A549 (cell line): Measurements from ENCODE around the gene CNTNAP2. TPM values are rescaled to one million over a fixed set of nuclear protein-coding genes. Genes with fewer than 3 reads are reported as not detected.

Experiments
- ATAC-seq, 2 experiments: fragments of 200-7000 bp in 1 of 2; fragments of >200 bp in 1 of 2; cut with Nextera tagmentation in 1 of 2; cut with Tn5 transposase in 1 of 2; 3 replicates each; pipeline versions ENCODE4 v1.8.0 to v1.9.1; 2018 to 2020; ENCODE audit warnings: mild to moderate bottlenecking in 1 of 2, moderate library complexity in 1 of 2
- CTCF ChIA-PET: fragments of 300-600 bp; sonication (Branson Sonifier 250); formaldehyde crosslinking; extraction: SDS; loops from one replicate; lab custom pipeline; 2021; ENCODE audit warnings: antibody characterized with exemption, inconsistent platforms; lab: Yijun Ruan, JAX
- POLR2A ChIA-PET: fragments of 350-600 bp; formaldehyde crosslinking; extraction: SDS; loops from one replicate; lab custom pipeline; 2021; ENCODE audit warnings: antibody characterized with exemption, inconsistent platforms; lab: Yijun Ruan, JAX
- DNase-seq, 2 experiments: peaks; one replicate each; pipeline versions ENCODE4 v3.0.0 to v3.0.0-alpha.2; 2011 to 2016; ENCODE audit warnings: low read depth in 1 of 2, low spot score in 1 of 2
- FAIRE-seq: peaks from 2 replicates; lab custom pipeline; 2011; peaks lifted over from hg19 to GRCh38; lab: Jason Lieb, UNC
- H3K27ac ChIP-seq, 2 experiments: fragments of >200 bp; sonication (Bioruptor Twin); formaldehyde crosslinking; 3 replicates each; pipeline ENCODE4 v1.5.1; 2016 to 2017
- H3K4me1 ChIP-seq: fragments of >200 bp; sonication (Bioruptor Twin); formaldehyde crosslinking; 3 replicates; pipeline ENCODE4 v1.6.1; 2016
- H3K4me2 ChIP-seq: fragments of >200 bp; sonication (Bioruptor Twin); formaldehyde crosslinking; 3 replicates; pipeline ENCODE4 v1.6.1; 2016
- H3K4me3 ChIP-seq: fragments of >200 bp; sonication (Bioruptor Twin); formaldehyde crosslinking; 3 replicates; pipeline ENCODE4 v1.5.1; 2016
- H3K9me3 ChIP-seq: fragments of >200 bp; sonication (Bioruptor Twin); formaldehyde crosslinking; 3 replicates; pipeline ENCODE4 v1.6.1; 2016
- BCL3 ChIP-seq: fragments of >200 bp; sonication (Bioruptor Twin); formaldehyde crosslinking; IDR thresholded peaks from 3 replicates; pipeline ENCODE4 v1.6.1; 2016
- CHD4 ChIP-seq: fragments of 200-600 bp; sonication (generic); IDR thresholded peaks from 2 replicates; pipeline ENCODE4 v1.6.1; 2016; ENCODE audit warnings: antibody characterized with exemption, mild to moderate bottlenecking, borderline replicate concordance
- E2F6 ChIP-seq: IDR thresholded peaks from 2 replicates; pipeline ENCODE4 v1.6.1; 2012; ENCODE audit warnings: low read depth, borderline replicate concordance
- EHMT2 ChIP-seq: fragments of 200-600 bp; sonication (generic); IDR thresholded peaks from 2 replicates; pipeline ENCODE4 v1.6.1; 2016; ENCODE audit warnings: antibody characterized with exemption, low read depth, mild to moderate bottlenecking, moderate library complexity
- EP300 ChIP-seq, 2 experiments: fragments of >200 bp; sonication (Bioruptor Twin); formaldehyde crosslinking; IDR thresholded peaks; 2 replicates in 1 of 2; 3 replicates in 1 of 2; pipeline ENCODE4 v1.6.1; 2016 to 2017
- FOSB ChIP-seq: fragments of 250-450 bp; sonication (Bioruptor Pico); IDR thresholded peaks from 2 replicates; pipeline ENCODE4 v1.5.0; 2020; ENCODE audit warnings: mild to moderate bottlenecking, moderate library complexity
- FOSL2 ChIP-seq, 2 experiments: fragments of 450-650 bp in 1 of 2; fragments of >200 bp in 1 of 2; sonication (Bioruptor Twin) in 1 of 2; formaldehyde crosslinking; IDR thresholded peaks; 2 replicates each; pipeline versions ENCODE4 v1.5.0 to v1.6.1; 2016 to 2020; ENCODE audit warnings: mild to moderate bottlenecking in 1 of 2, moderate library complexity in 1 of 2
- HEYL ChIP-seq: fragments of 250-450 bp; sonication (Bioruptor Pico); IDR thresholded peaks from 2 replicates; pipeline ENCODE4 v1.8.0; 2021; ENCODE audit warnings: mild to moderate bottlenecking, moderate library complexity
- HOXB5 ChIP-seq: fragments of 250-450 bp; sonication (Bioruptor Pico); IDR thresholded peaks from 2 replicates; pipeline ENCODE4 v1.5.0; 2020; ENCODE audit warnings: mild to moderate bottlenecking, moderate library complexity
- KDM5A ChIP-seq: fragments of 200-600 bp; sonication (generic); IDR thresholded peaks from 2 replicates; pipeline ENCODE4 v1.6.1; 2016; ENCODE audit warnings: antibody characterized with exemption, mild to moderate bottlenecking
- MAFK ChIP-seq: fragments of 450-650 bp; IDR thresholded peaks from 2 replicates; pipeline ENCODE4 v1.6.1; 2014; ENCODE audit not compliant: partially characterized antibody
- MAX ChIP-seq: IDR thresholded peaks from 2 replicates; pipeline ENCODE4 v1.6.1; 2012
- MAZ ChIP-seq: fragments of 150-350 bp; IDR thresholded peaks from 2 replicates; pipeline ENCODE4 v1.6.1; 2014; ENCODE audit warnings: antibody characterized with exemption, low read depth, low read length, borderline replicate concordance
- MYC ChIP-seq: IDR thresholded peaks from 2 replicates; pipeline ENCODE4 v1.6.1; 2012; ENCODE audit warnings: mild to moderate bottlenecking, inconsistent platforms, low read length, improper control_type of control experiment, borderline replicate concordance
- NFE2L2 ChIP-seq: fragments of 150-350 bp; conservative IDR thresholded peaks from 2 replicates; pipeline ENCODE4 v1.6.1; 2014; ENCODE audit warnings: low read length
- NPAS2 ChIP-seq: fragments of 250-450 bp; sonication (Bioruptor Pico); IDR thresholded peaks from 2 replicates; pipeline ENCODE4 v1.8.0; 2022; ENCODE audit warnings: mild to moderate bottlenecking, moderate library complexity, borderline replicate concordance
- NR3C1 ChIP-seq: fragments of >200 bp; sonication (Bioruptor Twin); formaldehyde crosslinking; IDR thresholded peaks from 3 replicates; pipeline ENCODE4 v1.6.1; 2017
- POLR2A ChIP-seq: IDR thresholded peaks from 2 replicates; pipeline ENCODE4 v1.6.1; 2012; ENCODE audit warnings: mild to moderate bottlenecking, low read length
- POLR2AphosphoS2 ChIP-seq: conservative IDR thresholded peaks from 2 replicates; pipeline ENCODE4 v1.6.1; 2012; ENCODE audit warnings: low read length, improper control_type of control experiment, inconsistent platforms
- RAD21 ChIP-seq, 2 experiments: fragments of >200 bp in 1 of 2; sonication (Bioruptor Twin) in 1 of 2; formaldehyde crosslinking in 1 of 2; IDR thresholded peaks in 1 of 2; conservative IDR thresholded peaks in 1 of 2; 2 replicates in 1 of 2; 3 replicates in 1 of 2; pipeline ENCODE4 v1.6.1; 2012 to 2018; ENCODE audit warnings: inconsistent platforms in 1 of 2
- RCOR1 ChIP-seq: fragments of 150-350 bp; IDR thresholded peaks from 2 replicates; pipeline ENCODE4 v1.6.1; 2014; ENCODE audit warnings: antibody characterized with exemption, low read length, low read depth
- REST ChIP-seq: fragments of 200-600 bp; sonication (generic); IDR thresholded peaks from 2 replicates; pipeline ENCODE4 v1.6.1; 2016; ENCODE audit warnings: antibody characterized with exemption, mild to moderate bottlenecking, moderate library complexity
- SMC3 ChIP-seq: fragments of >200 bp; sonication (Bioruptor Twin); formaldehyde crosslinking; IDR thresholded peaks from 3 replicates; pipeline ENCODE4 v1.6.1; 2018; ENCODE audit warnings: inconsistent platforms
- USF2 ChIP-seq: fragments of 450-650 bp; IDR thresholded peaks from 2 replicates; pipeline ENCODE4 v1.6.1; 2014; ENCODE audit warnings: antibody characterized with exemption
- ZFP36 ChIP-seq: fragments of 450-650 bp; IDR thresholded peaks from 2 replicates; pipeline ENCODE4 v1.6.1; 2014; ENCODE audit warnings: borderline replicate concordance; ENCODE audit not compliant: partially characterized antibody
- WGBS: methylation state at CpG from one replicate; pipeline ENCODE4 v1.1.6; 2017; ENCODE audit errors: missing lambda C conversion rate; 5-methylcytosine and 5-hydroxymethylcytosine counted together
- polyA plus RNA-seq, 4 experiments: library from polyadenylated mRNA; depleted of rRNA in 3 of 4; stranded (reverse); fragments of >200 nt; fragmentation: RNase III in 1 of 4; extraction: RNeasy Plus Mini Kit Qiagen cat#74134 plus additional on column Dnase treatment in 1 of 4; gene quantifications; 2 replicates in 3 of 4; 3 replicates in 1 of 4; pipeline ENCODE4 v1.2.3, GENCODE V29; 2011 to 2017

The CNTNAP2 gene
- polyA plus RNA-seq, 2 of the 4 experiments (the other 2 are of a cell fraction), result 0.05 to 0.13 TPM

GRCh38 chr7:147833970-147834369, 1717.4 kb downstream of the CNTNAP2 start:
- no peak for FAIRE-seq

GRCh38 chr7:147852833-147853232, 1736.2 kb downstream of the CNTNAP2 start:
- no peak for ATAC-seq
- POLR2A ChIA-PET, result no interaction called here
- DNase-seq, result no peak

More at GRCh38 chr7:147833970-147834369, 1717.4 kb downstream of the CNTNAP2 start:
- ATAC-seq (no peak), DNase-seq (no peak)
- H3K27ac ChIP-seq, result no peak overlapping the region
- 21% methylated on average over 1 of the region's 1 CpG for WGBS
- H3K9me3 ChIP-seq, result peaks cover 3% of the 10 kb centered on the region; the same call in 1 of the 3 replicates
- no peaks in the 10 kb centered on the region for H3K4me1 ChIP-seq
- TF ChIP-seq MAX, result no peak
- TF ChIP-seq USF2, result no peak
- no peak for TF ChIP-seq NR3C1
- TF ChIP-seq E2F6, result no peak
- no peak for TF ChIP-seq ZFP36
- TF ChIP-seq MYC, result no peak
- no peak for TF ChIP-seq NPAS2 (CRISPR knock-in tag)
- no peak for TF ChIP-seq HEYL (CRISPR knock-in tag)
- TF ChIP-seq SMC3, result no peak
- H3K4me2 ChIP-seq, result no peak overlapping the region
- POLR2A ChIA-PET, result no interaction called here
- CTCF ChIA-PET, result no interaction called here
- H3K4me3 ChIP-seq, result no peak overlapping the region

GRCh38 chr7:147857152-147858140, 1740.8 kb downstream of the CNTNAP2 start:
- DNase-seq (no peak), FAIRE-seq (no peak), ATAC-seq (no peak)
- Histone ChIP-seq H3K9me3 (no peaks in the 10 kb centered on the region), H3K27ac (no peak overlapping the region), H3K4me2 (no peak overlapping the region), H3K4me3 (no peak overlapping the region), H3K4me1 (no peaks in the 10 kb centered on the region)
- WGBS, result 30% methylated on average over 8 of the region's 8 CpGs
- CTCF ChIA-PET, result no interaction called here
- POLR2A ChIA-PET, result no interaction called here
- TF ChIP-seq RAD21 (conservative IDR thresholded peaks at IDR 0.05 in 1 of 2, IDR thresholded peaks at IDR 0.05 in 1 of 2) (no peak), HEYL (CRISPR knock-in tag) (no peak), MAFK (no peak), RCOR1 (no peak), HOXB5 (CRISPR knock-in tag) (no peak), MAZ (no peak), CHD4 (no peak), BCL3 (no peak), NFE2L2 (no peak), REST (no peak), FOSL2 (IDR thresholded peaks at IDR 0.05) (no peak), FOSL2 (CRISPR knock-in tag; IDR thresholded peaks at IDR 0.05) (no peak), POLR2A (no peak), EHMT2 (no peak), NPAS2 (CRISPR knock-in tag) (no peak), FOSB (CRISPR knock-in tag) (no peak), EP300 (IDR thresholded peaks at IDR 0.05) (no peak), KDM5A (no peak)

More at GRCh38 chr7:147852833-147853232, 1736.2 kb downstream of the CNTNAP2 start:
- H3K9me3 ChIP-seq, result no peaks in the 10 kb centered on the region
- CTCF ChIA-PET, result no interaction called here
- no peak overlapping the region for H3K4me3 ChIP-seq
- no peak overlapping the region for H3K27ac ChIP-seq
- H3K4me1 ChIP-seq, result no peaks in the 10 kb centered on the region
- no peak overlapping the region for H3K4me2 ChIP-seq
- TF ChIP-seq MAX (no peak), POLR2AphosphoS2 (no peak)
- FAIRE-seq, result no peak
